GM23338 (cell line): Measurements from ENCODE around the gene SPG7. TPM values are rescaled to one million over a fixed set of nuclear protein-coding genes. Genes with fewer than 3 reads are reported as not detected.

Experiments used
- ATAC-seq: fragments of 200-7000 bp; cut with Tn5 transposase; 3 replicates; pipeline ENCODE4 v1.9.1; 2020
- DNase-seq: peaks from one replicate; pipeline ENCODE4 v3.0.0-alpha.2; 2015; ENCODE audit warnings: low spot score
- H2AFZ ChIP-seq: fragments of 200-600 bp; sonication (generic); 2 replicates; pipeline ENCODE4 v1.8.0; 2016; ENCODE audit warnings: antibody characterized with exemption, mild to moderate bottlenecking, moderate library complexity
- H3F3A ChIP-seq: fragments of 200-600 bp; sonication (generic); replicated peaks from 2 replicates; pipeline ENCODE4 v1.8.0; 2017; ENCODE audit warnings: antibody characterized with exemption, mixed run types, low read depth
- H3K27ac ChIP-seq: fragments of 200-600 bp; sonication (generic); 2 replicates; pipeline ENCODE4 v1.6.1; 2016; ENCODE audit warnings: low read depth
- H3K27me3 ChIP-seq: fragments of 200-600 bp; sonication (generic); 2 replicates; pipeline ENCODE4 v1.8.0; 2016; ENCODE audit warnings: mild to moderate bottlenecking, mixed run types, moderate library complexity; ENCODE audit not compliant: insufficient read depth
- H3K36me3 ChIP-seq: fragments of 200-600 bp; sonication (generic); 2 replicates; pipeline ENCODE4 v1.8.0; 2016; ENCODE audit warnings: mild to moderate bottlenecking; ENCODE audit not compliant: insufficient read depth
- H3K4me1 ChIP-seq: fragments of 200-600 bp; sonication (generic); 2 replicates; pipeline ENCODE4 v1.8.0; 2016; ENCODE audit warnings: mild to moderate bottlenecking, moderate library complexity; ENCODE audit not compliant: insufficient read depth
- H3K4me2 ChIP-seq: fragments of 200-600 bp; sonication (generic); 2 replicates; pipeline ENCODE4 v1.7.1; 2017; ENCODE audit warnings: mixed run types
- H3K4me3 ChIP-seq: fragments of 200-600 bp; sonication (generic); 2 replicates; pipeline ENCODE4 v1.6.1; 2016; ENCODE audit warnings: mixed run types
- H3K79me2 ChIP-seq: fragments of 200-600 bp; sonication (generic); replicated peaks from 2 replicates; pipeline ENCODE4 v1.8.0; 2017; ENCODE audit warnings: mild to moderate bottlenecking; ENCODE audit not compliant: insufficient read depth
- H3K9me2 ChIP-seq: fragments of 200-600 bp; sonication (generic); 2 replicates; pipeline ENCODE4 v1.8.0; 2017; ENCODE audit not compliant: insufficient read depth
- H4K20me1 ChIP-seq: fragments of 200-600 bp; sonication (generic); replicated peaks from 2 replicates; pipeline ENCODE4 v1.8.0; 2017; ENCODE audit warnings: mild to moderate bottlenecking; ENCODE audit not compliant: insufficient read depth
- H3K27ac Mint-ChIP-seq: 2 replicates; pipeline ENCODE4 v1.8.0; 2020; ENCODE audit warnings: inconsistent platforms, mild to moderate bottlenecking, moderate library complexity, mixed read lengths
- H3K27me3 Mint-ChIP-seq: 3 replicates; pipeline ENCODE4 v1.8.0; 2022; ENCODE audit warnings: low read depth, mild to moderate bottlenecking, moderate library complexity, mixed read lengths, inconsistent platforms; ENCODE audit not compliant: insufficient read depth, poor library complexity
- H3K36me3 Mint-ChIP-seq: 3 replicates; pipeline ENCODE4 v1.8.0; 2021; ENCODE audit warnings: low read depth, mild to moderate bottlenecking, inconsistent platforms, moderate library complexity, mixed read lengths
- H3K4me1 Mint-ChIP-seq: 3 replicates; pipeline ENCODE4 v1.8.0; 2020; ENCODE audit warnings: mild to moderate bottlenecking, inconsistent platforms, mixed read lengths
- H3K4me3 Mint-ChIP-seq: 3 replicates; pipeline ENCODE4 v1.8.0; 2021; ENCODE audit warnings: moderate library complexity, mild to moderate bottlenecking, inconsistent platforms, mixed read lengths
- H3K9me3 Mint-ChIP-seq: 3 replicates; pipeline ENCODE4 v1.8.0; 2020; ENCODE audit warnings: moderate library complexity, mild to moderate bottlenecking, inconsistent platforms, mixed read lengths
- CREB1 ChIP-seq: fragments of 250-450 bp; sonication (Bioruptor Pico); IDR thresholded peaks from 2 replicates; pipeline ENCODE4 v1.5.0; 2020; ENCODE audit warnings: low read depth, mild to moderate bottlenecking, moderate library complexity
- CTCF ChIP-seq, 2 experiments: fragments of 200-600 bp in 1 of 2; sonication (generic) in 1 of 2; conservative IDR thresholded peaks; 2 replicates each; pipeline versions ENCODE4 v1.5.1 to v1.6.1; 2016 to 2017; ENCODE audit warnings: antibody characterized with exemption in 2 of 2, low read depth in 2 of 2, mild to moderate bottlenecking in 2 of 2, moderate library complexity in 1 of 2
- EZH2 ChIP-seq: fragments of 200-600 bp; sonication (generic); IDR thresholded peaks from one replicate; pipeline ENCODE4 v1.8.0; 2017; ENCODE audit warnings: antibody characterized with exemption, mild to moderate bottlenecking, low read depth; ENCODE audit not compliant: unreplicated experiment
- EZH2phosphoT487 ChIP-seq: fragments of 200-600 bp; sonication (generic); IDR thresholded peaks from one replicate; pipeline ENCODE4 v1.8.1; 2018; ENCODE audit warnings: antibody characterized with exemption; ENCODE audit not compliant: unreplicated experiment
- JUNB ChIP-seq: IDR thresholded peaks from one replicate; pipeline ENCODE4 v1.6.1; 2016; ENCODE audit warnings: antibody characterized with exemption; ENCODE audit not compliant: unreplicated experiment
- NANOG ChIP-seq: IDR thresholded peaks from 2 replicates; pipeline ENCODE4 v1.6.1; 2016; ENCODE audit warnings: antibody characterized with exemption, borderline replicate concordance
- POLR2AphosphoS5 ChIP-seq: IDR thresholded peaks from 2 replicates; pipeline ENCODE4 v1.6.1; 2016; ENCODE audit warnings: antibody characterized with exemption, low read depth
- STAT1 ChIP-seq: IDR thresholded peaks from one replicate; pipeline ENCODE4 v1.6.1; 2016; ENCODE audit warnings: antibody characterized with exemption; ENCODE audit not compliant: unreplicated experiment
- ZNF114 ChIP-seq: fragments of 250-450 bp; sonication (Bioruptor Pico); IDR thresholded peaks from 2 replicates; pipeline ENCODE4 v1.5.0; 2020; ENCODE audit warnings: mild to moderate bottlenecking, moderate library complexity
- ZNF331 ChIP-seq: fragments of 250-450 bp; sonication (Bioruptor Pico); IDR thresholded peaks from 2 replicates; pipeline ENCODE4 v1.5.0; 2020; ENCODE audit warnings: low read depth, mild to moderate bottlenecking, moderate library complexity
- polyA plus RNA-seq: library from polyadenylated mRNA; unstranded; fragments of >200 nt; fragmentation: Nextera tagmentation; extraction: Ambion mirVana; gene quantifications from 2 replicates; pipeline ENCODE4 v1.2.1, GENCODE V29; 2016
- total RNA-seq: library from RNA; depleted of rRNA; stranded (reverse); fragments of >200 nt; shearing (Covaris generic); gene quantifications from 2 replicates; pipeline ENCODE4 v1.2.3, GENCODE V29; 2014
- TF ChIP-seq, protein P1 (sequence below): IDR thresholded peaks from 2 replicates; pipeline ENCODE4 v1.6.1; 2016; ENCODE audit warnings: antibody characterized with exemption

The SPG7 gene
- total and polyA plus RNA-seq, 2 experiments from 2014 or later = 77.1 to 267 TPM

DNA sequence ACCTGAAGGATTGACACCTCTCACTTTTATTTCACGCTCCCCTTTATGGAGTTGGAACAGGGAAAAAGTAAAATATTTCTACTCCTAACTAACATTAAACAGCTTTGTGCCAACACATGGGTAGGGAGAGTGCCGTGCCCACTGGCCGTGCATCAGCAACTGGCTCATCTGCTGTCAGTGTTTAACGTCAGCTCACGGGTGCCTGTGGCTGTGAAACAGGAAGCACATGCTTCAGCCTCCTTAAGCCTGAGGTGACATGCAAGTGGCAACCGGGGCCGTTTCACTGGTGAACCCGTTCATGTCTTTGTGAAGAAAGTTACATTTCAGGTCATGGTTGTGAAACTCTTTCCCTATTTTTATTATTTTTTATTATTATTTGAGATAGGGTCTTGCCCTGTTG is 3.2 kb downstream of the SPG7 start (continued):
- TF ChIP-seq, protein P1, sequence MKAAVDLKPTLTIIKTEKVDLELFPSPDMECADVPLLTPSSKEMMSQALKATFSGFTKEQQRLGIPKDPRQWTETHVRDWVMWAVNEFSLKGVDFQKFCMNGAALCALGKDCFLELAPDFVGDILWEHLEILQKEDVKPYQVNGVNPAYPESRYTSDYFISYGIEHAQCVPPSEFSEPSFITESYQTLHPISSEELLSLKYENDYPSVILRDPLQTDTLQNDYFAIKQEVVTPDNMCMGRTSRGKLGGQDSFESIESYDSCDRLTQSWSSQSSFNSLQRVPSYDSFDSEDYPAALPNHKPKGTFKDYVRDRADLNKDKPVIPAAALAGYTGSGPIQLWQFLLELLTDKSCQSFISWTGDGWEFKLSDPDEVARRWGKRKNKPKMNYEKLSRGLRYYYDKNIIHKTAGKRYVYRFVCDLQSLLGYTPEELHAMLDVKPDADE = no peak
- TF ChIP-seq JUNB (no peak), STAT1 (no peak), ZNF331 (CRISPR knock-in tag) (no peak), CTCF (conservative IDR thresholded peaks at IDR 0.05; ENCODE audit: low read depth in 2 of 2) (no peak), NANOG (no peak), ZNF114 (CRISPR knock-in tag) (no peak), EZH2 (no peak)

DNA sequence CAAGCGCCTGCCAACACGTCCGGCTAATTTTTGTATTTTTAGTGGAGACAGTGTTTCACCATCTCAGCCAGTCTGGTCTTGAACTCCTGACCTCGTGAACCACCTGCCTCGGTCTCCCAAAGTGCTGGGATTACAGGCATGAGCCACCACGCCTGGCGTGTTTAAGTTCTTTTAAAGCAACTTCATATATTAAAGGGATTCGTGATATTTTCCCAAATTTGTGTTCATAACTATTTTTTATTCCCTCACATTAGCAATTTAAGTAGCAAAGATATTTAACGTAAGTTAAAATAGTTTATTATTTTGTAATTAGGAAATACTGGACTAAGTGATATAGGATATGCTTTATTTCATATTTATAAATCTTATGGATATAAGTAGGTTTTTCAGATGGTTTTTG is 4.2 kb downstream of the SPG7 start:
- Histone ChIP-seq H4K20me1 (peaks cover 14% of the 10 kb centered on the region), H3K4me1 (peaks cover 6% of the 10 kb centered on the region; the same call in 1 of the 2 replicates), H3K36me3 (peaks cover 41% of the 10 kb centered on the region), H3K27ac (no peak overlapping the region), H3K27me3 (no peaks in the 10 kb centered on the region), H3F3A (0 out of 2 replicates have a peak, but pooled peaks cover 6% of the 10 kb centered on the region), H3K79me2 (peaks cover 54% of the 10 kb centered on the region), H3K4me3 (no peak overlapping the region), H3K9me2 (no peaks in the 10 kb centered on the region), H2AFZ (no peak overlapping the region), H3K4me2 (no peak overlapping the region)
- TF ChIP-seq CTCF (conservative IDR thresholded peaks at IDR 0.05; ENCODE audit: low read depth in 2 of 2) (no peak), ZNF114 (CRISPR knock-in tag) (no peak), CREB1 (CRISPR knock-in tag) (no peak), NANOG (no peak), EZH2phosphoT487 (no peak), STAT1 (no peak), EZH2 (no peak), POLR2AphosphoS5 (no peak), ZNF331 (CRISPR knock-in tag) (no peak)
- ATAC-seq (no peak), DNase-seq (no peak)
- H3K4me3 Mint-ChIP-seq = no peak overlapping the region
- no peaks in the 10 kb centered on the region for H3K4me1 Mint-ChIP-seq
- H3K27me3 Mint-ChIP-seq = no peaks in the 10 kb centered on the region
- no peaks in the 10 kb centered on the region for H3K9me3 Mint-ChIP-seq
- H3K36me3 Mint-ChIP-seq = peaks cover 57% of the 10 kb centered on the region
- no peak overlapping the region for H3K27ac Mint-ChIP-seq
